ENCODE measurements around the gene SFMBT2. TPM values are rescaled to one million over a fixed set of nuclear protein-coding genes. Genes with fewer than 3 reads are reported as not detected.
"Not testable (repeated sequence)": the region's sequence is repeated elsewhere in the genome, so short reads cannot be mapped to it uniquely, and the experiment has no call there.

SFMBT2 gene
- total and polyA plus RNA-seq, 12 donors, result 3.7 to 17.9 (median 12.7) TPM

- Histone ChIP-seq H3K9me3 (replicated peaks in 1 of 3) (no peaks in the 10 kb centered on the region), H3K27me3 (no peaks in the 10 kb centered on the region), H3K4me1 (replicated peaks in 1 of 2) (no peaks in the 10 kb centered on the region), H3K4me3 (no peak overlapping the region), H3K36me3 (replicated peaks in 1 of 2) (no peaks in the 10 kb centered on the region), H3K27ac (no peak overlapping the region)
- no peak for DNase-seq
- WGBS, 4 donors, result 85 to 90% (median 87%) methylated on average over 3 of the region's 3 CpGs
- intact Hi-C loops (cut with DNase I), result no loop called here
- TF ChIP-seq CTCF (IDR thresholded peaks at IDR 0.05) (no peak), POLR2A (IDR thresholded peaks at IDR 0.05) (no peak)
Measured at GRCh38 chr10:7218968-7219367, 191.9 kb downstream of the SFMBT2 start.

- WGBS, 4 donors, result 71 to 96% (median 88%) methylated on average over 3 of the region's 3 CpGs
- intact Hi-C loops (cut with DNase I); DNase-seq; H3K4me3 ChIP-seq; H3K9me3 ChIP-seq (replicated peaks in 1 of 3); H3K27ac ChIP-seq; H3K27me3 ChIP-seq; H3K36me3 ChIP-seq (replicated peaks in 1 of 2); H3K4me1 ChIP-seq (replicated peaks in 1 of 2): not testable (repeated sequence)
Measured at GRCh38 chr10:7212696-7213095, 198.1 kb downstream of the SFMBT2 start.

GRCh38 chr10:7211857-7212577, 198.8 kb downstream of the SFMBT2 start:
- intact Hi-C loops (cut with DNase I), result no loop called here
- Histone ChIP-seq H3K4me1 (replicated peaks in 1 of 2) (no peaks in the 10 kb centered on the region), H3K27me3 (no peaks in the 10 kb centered on the region), H3K36me3 (replicated peaks in 1 of 2) (no peaks in the 10 kb centered on the region), H3K27ac (no peak overlapping the region), H3K4me3 (no peak overlapping the region), H3K9me3 (replicated peaks in 1 of 3) (no peaks in the 10 kb centered on the region)
- WGBS, 4 donors, result 85 to 95% (median 86%) methylated on average over 9 of the region's 9 CpGs
- TF ChIP-seq POLR2A (IDR thresholded peaks at IDR 0.05), result no peak
- TF ChIP-seq CTCF (IDR thresholded peaks at IDR 0.05), result no peak
- DNase-seq, result no peak

GRCh38 chr10:7210516-7210915, 200.3 kb downstream of the SFMBT2 start:
- no peak overlapping the region for H3K27ac ChIP-seq
- H3K36me3 ChIP-seq (replicated peaks in 1 of 2), result no peaks in the 10 kb centered on the region
- no peak for TF ChIP-seq POLR2A (IDR thresholded peaks at IDR 0.05)
- no peak for TF ChIP-seq CTCF (IDR thresholded peaks at IDR 0.05)
- no peaks in the 10 kb centered on the region for H3K27me3 ChIP-seq
- H3K9me3 ChIP-seq (replicated peaks in 1 of 3), result no peaks in the 10 kb centered on the region
- H3K4me3 ChIP-seq, result no peak overlapping the region
- intact Hi-C loops (cut with DNase I), result no loop called here
- 81 to 94% (median 91%) methylated on average over 10 of the region's 10 CpGs for WGBS, 4 donors
- H3K4me1 ChIP-seq (replicated peaks in 1 of 2), result no peaks in the 10 kb centered on the region
- no peak for DNase-seq

- WGBS, 4 donors, result 95 to 98% (median 96%) methylated on average over 2 of the region's 2 CpGs
- intact Hi-C loops (cut with DNase I), result no loop called here
Measured at GRCh38 chr10:7209458-7209857, 201.4 kb downstream of the SFMBT2 start.

More at GRCh38 chr10:7209458-7209857, 201.4 kb downstream of the SFMBT2 start:
- no peak for DNase-seq
- H3K27me3 ChIP-seq, result no peaks in the 10 kb centered on the region
- H3K27ac ChIP-seq, result no peak overlapping the region
- no peaks in the 10 kb centered on the region for H3K4me1 ChIP-seq (replicated peaks in 1 of 2)
- H3K9me3 ChIP-seq (replicated peaks in 1 of 3), result no peaks in the 10 kb centered on the region
- H3K36me3 ChIP-seq (replicated peaks in 1 of 2), result no peaks in the 10 kb centered on the region
- H3K4me3 ChIP-seq, result no peak overlapping the region
- TF ChIP-seq POLR2A (IDR thresholded peaks at IDR 0.05) (no peak), CTCF (IDR thresholded peaks at IDR 0.05) (no peak)
